ENCODE results near the gene ATP9B.

Gene ATP9B

DNA sequence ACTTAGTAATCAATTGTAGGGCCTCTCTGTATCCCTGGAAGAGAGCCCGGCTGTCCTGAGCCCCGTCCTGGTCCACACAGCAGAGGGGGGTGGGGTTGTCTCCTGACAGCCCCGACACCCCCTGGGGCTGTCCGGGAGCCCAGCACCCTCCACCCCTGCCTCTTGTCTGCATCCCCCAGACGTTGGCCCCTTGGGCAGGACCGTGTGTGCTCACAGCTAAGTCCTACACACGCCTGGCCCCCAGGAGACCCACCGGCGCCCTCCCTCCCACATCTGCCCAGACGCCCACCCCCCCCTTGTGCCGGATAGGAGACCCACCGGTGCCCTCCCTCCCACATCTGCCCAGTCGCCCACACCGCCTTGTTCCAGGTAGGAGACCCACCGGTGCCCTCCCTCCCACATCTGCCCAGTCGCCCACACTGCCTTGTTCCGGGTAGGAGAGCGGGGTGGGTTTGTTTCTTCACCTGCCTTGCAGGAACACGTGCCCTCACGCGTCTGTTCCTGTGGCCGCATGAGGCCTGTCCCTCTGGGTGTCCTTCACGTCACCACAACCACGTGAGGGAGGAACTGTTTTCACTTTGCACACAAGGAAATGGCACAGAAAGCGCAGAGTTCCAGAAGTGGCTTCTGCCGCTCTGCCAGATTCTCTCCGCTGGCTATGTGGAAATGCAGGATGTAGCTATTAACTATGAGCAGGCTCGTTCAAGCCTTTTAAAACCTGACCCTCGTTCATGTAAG, 265.5 kb downstream of the ATP9B start:
- no peak for DNase-seq

DNA sequence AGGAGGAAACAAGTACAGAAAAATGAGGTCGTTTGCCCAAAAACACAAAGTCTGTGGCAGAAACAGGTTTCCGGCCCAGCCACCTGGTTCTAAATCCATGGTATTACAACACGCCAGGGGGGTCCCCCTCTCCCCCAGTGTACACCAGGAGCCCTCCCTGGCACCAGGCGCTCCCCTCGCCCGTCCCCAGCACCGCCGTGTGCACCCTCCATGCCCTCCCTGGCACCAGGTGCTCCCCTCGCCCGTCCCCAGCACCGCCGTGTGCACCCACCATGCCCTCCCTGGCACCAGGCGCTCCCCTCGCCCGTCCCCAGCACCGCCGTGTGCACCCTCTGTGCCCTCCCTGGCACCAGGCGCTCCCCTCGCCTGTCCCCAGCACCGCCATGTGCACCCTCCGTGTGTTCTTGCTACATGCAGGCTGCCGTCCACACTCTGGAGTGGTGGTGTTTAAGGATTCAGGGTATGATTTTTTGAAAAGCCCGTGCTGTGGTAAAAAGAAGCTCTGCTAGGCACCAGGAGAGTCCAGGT, 266.7 kb downstream of the ATP9B start:
- no peak for DNase-seq

- DNase-seq = no peak
Observed at GRCh38 chr18:79336556-79337142, 267.5 kb downstream of the ATP9B start.

DNA sequence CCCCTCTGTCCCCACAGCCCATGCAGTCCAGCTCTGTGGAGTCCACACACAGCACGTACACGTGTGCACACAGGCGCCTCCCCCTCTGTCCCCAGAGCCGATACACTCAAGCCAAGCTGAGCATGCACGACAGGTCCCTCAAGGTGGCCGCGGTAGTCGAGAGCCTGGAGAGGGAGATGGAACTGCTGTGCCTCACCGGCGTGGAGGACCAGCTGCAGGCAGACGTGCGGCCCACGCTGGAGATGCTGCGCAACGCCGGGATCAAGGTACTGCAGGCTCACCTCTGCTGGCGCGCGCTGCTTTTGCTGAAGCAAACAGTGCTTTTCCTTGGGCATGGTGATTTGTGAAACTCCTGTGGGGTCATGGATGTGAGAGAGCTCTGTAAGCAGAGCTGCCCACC, 268.0 kb downstream of the ATP9B start:
- no peak for DNase-seq

GRCh38 chr18:79337620-79338019, 268.4 kb downstream of the ATP9B start:
- DNase-seq = no peak

DNA sequence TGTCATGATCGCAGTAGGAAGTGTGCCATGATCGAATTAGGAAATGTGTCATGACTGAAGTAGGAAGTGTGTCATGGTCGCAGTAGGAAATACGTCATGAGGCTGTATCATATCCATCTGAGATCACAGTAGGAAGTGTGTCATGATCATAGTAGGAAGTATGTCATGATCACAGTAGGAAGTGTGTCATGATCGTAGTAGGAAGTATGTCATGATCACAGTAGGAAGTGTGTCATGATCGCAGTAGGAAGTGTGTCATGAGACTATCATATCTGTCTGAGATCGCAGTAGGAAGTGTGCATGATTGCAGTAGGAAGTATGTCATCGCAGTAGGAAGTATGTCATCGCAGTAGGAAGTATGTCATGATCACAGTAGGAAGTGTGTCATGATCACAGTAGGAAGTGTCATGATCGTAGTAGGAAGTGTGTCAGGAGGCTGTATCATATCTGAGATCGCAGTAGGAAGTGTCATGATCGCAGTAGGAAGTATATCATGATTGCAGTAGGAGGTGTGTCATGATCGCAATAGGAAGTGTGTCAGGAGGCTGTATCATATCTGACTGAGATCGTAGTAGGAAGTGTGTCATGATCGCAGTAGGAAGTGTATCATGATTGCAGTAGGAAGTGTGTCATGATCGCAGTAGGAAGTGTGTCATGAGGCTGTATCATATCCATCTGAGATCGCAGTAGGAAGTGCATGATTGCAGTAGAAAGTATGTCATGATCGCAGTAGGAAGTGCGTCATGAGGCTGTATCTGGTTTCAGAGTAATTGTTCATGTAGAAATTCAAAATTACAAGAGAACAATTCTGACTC, 270.1 kb downstream of the ATP9B start:
- no peak for DNase-seq

- DNase-seq = no peak
Observed at GRCh38 chr18:79343567-79344207, 274.5 kb downstream of the ATP9B start.

- DNase-seq = no peak
Observed at GRCh38 chr18:79344208-79344581, 275.0 kb downstream of the ATP9B start.

DNA sequence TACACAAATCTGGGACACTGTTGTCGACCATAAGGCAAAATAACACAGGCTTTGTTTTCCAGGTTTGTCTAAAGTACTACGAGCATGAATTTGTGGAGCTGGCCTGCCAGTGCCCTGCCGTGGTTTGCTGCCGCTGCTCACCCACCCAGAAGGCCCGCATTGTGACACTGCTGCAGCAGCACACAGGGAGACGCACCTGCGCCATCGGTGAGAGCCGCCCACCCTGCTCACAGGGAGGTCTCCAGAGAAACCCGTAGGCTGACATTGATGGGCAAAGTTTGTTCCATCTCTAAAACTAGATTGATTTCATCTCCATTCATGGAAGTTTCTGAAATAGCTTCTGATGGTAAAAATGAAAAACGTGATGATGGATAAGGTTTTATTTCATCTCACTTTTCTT, 276.2 kb downstream of the ATP9B start:
- DNase-seq = no peak

- DNase-seq = no peak
Observed at GRCh38 chr18:79345981-79346380, 276.8 kb downstream of the ATP9B start.

DNA sequence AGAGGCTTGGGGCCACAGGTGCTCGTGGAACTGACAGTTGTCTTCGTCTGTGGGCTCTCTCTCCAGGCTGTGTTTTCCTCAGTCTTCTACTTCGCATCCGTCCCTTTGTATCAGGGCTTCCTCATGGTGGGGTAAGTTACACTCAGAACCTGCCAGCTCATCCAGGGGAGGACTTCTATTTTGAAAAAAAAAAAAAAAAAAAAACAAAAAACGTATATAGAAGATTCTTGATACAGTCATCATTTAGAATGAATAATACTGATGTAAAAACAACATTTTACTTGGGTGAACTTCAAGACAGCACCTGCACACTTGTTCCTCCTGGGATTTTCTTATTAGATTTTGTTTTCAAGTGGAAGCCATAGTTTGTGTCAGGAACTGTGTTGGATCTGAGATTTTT, 278.9 kb downstream of the ATP9B start:
- no peak for DNase-seq

GRCh38 chr18:79352432-79352831, 283.2 kb downstream of the ATP9B start:
- no peak for DNase-seq

- no peak for DNase-seq
Observed at GRCh38 chr18:79353267-79353666, 284.1 kb downstream of the ATP9B start.

DNA sequence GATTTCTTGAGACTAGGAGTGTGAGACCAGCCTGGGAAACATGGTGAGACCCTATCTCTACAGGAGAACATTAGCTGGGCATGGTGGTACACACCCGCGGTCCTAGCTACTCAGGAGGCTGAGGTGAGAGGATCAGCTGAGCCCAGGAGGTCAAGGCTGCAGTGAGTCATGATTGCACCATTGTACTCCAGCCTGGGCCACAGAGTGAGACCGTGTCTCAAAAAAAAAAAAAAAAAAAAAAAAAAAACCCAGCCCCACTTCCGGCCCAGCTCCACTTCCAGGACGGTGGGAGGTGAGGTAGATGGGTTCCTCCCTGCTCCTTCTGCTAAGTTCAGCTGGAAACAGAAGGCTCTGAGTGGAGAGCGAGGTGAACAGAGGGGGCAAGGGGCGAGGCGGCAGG, 285.2 kb downstream of the ATP9B start:
- DNase-seq = no peak

GRCh38 chr18:79355433-79356335, 286.5 kb downstream of the ATP9B start:
- no peak for DNase-seq

DNA sequence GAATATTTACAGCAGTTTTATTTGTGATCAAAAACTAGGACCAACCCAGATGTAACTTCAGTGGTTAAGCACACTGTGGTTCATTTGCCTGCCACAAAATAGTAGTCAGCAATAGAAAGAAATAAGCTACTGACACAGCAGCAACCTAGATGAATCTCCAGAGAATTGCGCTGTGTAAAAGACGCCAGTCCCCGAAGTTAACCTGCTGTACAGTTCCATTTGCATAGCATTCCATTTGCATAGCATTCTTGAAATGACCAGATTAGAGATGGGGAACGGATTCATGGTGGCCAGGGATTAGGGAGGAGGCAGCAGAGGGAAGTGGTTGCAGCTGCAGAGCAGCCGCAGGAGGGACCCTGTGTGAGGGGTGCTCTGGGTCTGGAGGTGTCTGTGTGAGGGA, 287.2 kb downstream of the ATP9B start:
- no peak for DNase-seq

DNA sequence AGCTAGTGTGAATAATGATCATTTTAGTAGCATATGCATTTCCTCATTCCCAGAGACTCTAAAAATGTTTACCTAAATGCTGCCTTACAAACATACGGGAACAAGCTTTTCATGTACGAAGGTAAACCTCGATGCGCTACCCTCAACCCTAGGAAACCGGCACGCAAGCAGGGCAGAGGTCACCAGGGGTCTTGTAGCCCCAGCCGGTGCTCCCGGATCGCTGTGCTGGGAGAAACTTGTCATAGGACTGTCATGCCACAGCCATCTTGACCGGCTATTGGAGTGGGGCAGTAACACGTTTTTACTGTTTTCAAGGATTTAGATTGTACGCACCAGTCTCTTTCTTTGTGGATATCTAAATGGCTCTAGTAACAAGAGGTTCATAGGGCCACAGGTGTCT, 291.7 kb downstream of the ATP9B start:
- no peak for DNase-seq

DNA sequence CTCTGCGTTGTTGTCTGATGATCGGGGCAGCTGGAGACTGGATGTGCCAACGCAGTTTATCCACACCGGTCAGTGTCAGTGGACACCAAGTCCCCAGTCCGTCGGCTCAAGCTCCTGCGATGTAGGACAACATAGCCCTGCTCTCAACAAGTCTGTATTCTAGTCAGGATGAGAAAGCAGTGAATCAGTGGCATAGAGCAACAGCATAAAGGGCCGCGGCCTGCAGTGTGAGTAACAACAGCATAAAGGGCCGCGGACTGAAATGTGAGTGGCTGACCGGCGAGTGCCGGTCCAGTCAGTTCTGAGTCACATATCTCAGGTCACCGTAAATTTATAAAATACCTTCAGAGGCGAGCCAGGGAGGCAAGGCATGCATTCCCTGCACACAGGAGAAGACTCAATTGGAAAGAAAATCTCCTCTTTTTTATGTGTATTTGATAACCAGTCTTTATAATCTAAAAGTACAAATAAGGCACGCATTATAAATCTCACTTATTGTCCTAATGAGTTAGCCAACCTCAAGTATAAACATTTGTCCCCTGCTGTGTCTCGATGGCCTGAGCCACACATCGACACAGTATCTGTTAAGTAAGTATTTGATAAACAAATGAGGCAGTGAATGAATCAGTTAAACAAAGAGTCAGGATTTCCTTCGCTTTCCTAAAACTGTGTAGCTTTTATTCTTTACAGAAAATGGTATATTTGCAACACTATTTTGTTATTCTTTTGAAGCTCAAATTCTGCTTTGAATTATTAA, 292.8 kb downstream of the ATP9B start:
- DNase-seq = no peak

- DNase-seq = no peak
Observed at GRCh38 chr18:79365701-79366100, 296.5 kb downstream of the ATP9B start.

DNA sequence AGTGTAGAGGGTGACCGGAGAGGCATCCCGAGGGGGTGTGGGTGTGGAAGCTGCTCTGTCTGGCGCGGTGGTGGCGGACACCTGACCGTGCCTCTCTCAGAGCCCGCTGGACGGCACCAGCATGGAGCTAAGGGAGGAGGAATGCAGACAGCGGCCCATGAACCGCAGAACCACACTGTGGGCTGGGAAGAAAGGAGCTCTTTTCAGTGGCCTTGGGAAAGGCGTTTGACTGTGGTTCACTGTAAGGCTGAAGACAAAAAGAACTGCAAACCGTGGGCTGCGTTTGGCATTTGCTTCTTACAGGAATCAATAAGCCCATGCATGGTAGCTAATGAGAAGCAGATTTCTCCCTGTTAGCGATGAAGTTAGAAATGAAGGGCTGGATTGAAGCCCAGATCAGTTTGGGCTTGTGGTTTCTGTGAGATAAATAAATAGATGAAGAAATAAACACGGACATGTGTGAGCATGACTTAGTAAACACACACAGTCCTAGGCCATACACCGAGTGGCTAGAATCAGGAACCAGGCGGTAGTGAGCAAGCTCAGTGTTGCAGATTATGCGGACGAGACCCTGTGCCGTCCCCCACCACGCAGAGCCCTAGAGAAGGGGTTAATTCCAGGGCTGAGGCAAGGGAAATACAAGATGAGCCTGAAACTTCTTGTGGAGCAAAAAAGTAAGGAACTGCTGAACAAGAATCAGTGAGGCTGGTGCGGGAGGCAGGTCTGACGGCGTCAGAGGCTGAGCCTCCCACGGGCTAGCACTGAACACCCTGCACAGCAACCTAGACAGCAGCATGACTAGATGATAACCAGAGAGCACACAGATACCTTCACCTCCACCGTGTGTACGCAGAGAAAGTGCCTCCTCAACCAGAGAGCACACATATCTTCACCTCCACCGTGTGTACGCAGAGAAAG, 297.2 kb downstream of the ATP9B start:
- DNase-seq = no peak

Data from activated CD4-positive, alpha-beta T cell treated with anti-CD3 and anti-CD28 coated beads for 1 hour (primary cell).